Trophoblast cell (in vitro differentiated cells and primary cell): ENCODE data around the gene CCDC27.

Source experiments
- DNase-seq, 2 donors: peaks; one replicate each; pipeline ENCODE4 v3.0.0-alpha.2; 2016
- H2AFZ ChIP-seq: 2 replicates; pipeline ENCODE4 v1.6.1; 2013; ENCODE audit warnings: low read length, moderate library complexity, mild to moderate bottlenecking; ENCODE audit not compliant: insufficient read depth, poor library complexity
- H2AK5ac ChIP-seq: 2 replicates; pipeline ENCODE4 v1.6.1; 2013; ENCODE audit warnings: mild to moderate bottlenecking, low read length
- H2BK120ac ChIP-seq: 2 replicates; pipeline ENCODE4 v1.6.1; 2013; ENCODE audit warnings: low read length, mild to moderate bottlenecking, moderate library complexity; ENCODE audit not compliant: insufficient read depth, poor library complexity
- H2BK12ac ChIP-seq: 2 replicates; pipeline ENCODE4 v1.6.1; 2013; ENCODE audit warnings: mild to moderate bottlenecking, low read length, moderate library complexity
- H2BK5ac ChIP-seq: 2 replicates; pipeline ENCODE4 v1.6.1; 2013; ENCODE audit warnings: low read length, low read depth, moderate library complexity, mild to moderate bottlenecking; ENCODE audit not compliant: poor library complexity
- H3K14ac ChIP-seq: 2 replicates; pipeline ENCODE4 v1.6.1; 2013; ENCODE audit warnings: mild to moderate bottlenecking, low read length
- H3K18ac ChIP-seq: 2 replicates; pipeline ENCODE4 v1.6.1; 2013; ENCODE audit warnings: mild to moderate bottlenecking, low read length
- H3K23ac ChIP-seq: 2 replicates; pipeline ENCODE4 v1.6.1; 2013; ENCODE audit warnings: low read length
- H3K27ac ChIP-seq: 2 replicates; pipeline ENCODE4 v1.5.1; 2013; ENCODE audit warnings: low read depth, mild to moderate bottlenecking, inconsistent platforms, low read length, moderate library complexity
- H3K27me3 ChIP-seq: 2 replicates; pipeline ENCODE4 v1.6.1; 2013; ENCODE audit warnings: inconsistent platforms, mild to moderate bottlenecking, low read length, moderate library complexity; ENCODE audit not compliant: insufficient read depth
- H3K36me3 ChIP-seq, 2 experiments: 1 replicate in 1 of 2; 2 replicates in 1 of 2; pipeline ENCODE4 v1.6.1; 2013; ENCODE audit warnings: low read length in 2 of 2, mild to moderate bottlenecking in 2 of 2, moderate library complexity in 1 of 2; ENCODE audit not compliant: insufficient read depth in 2 of 2, control insufficient read depth in 1 of 2
- H3K4ac ChIP-seq: 2 replicates; pipeline ENCODE4 v1.6.1; 2013; ENCODE audit warnings: low read depth, mild to moderate bottlenecking, low read length, moderate library complexity
- H3K4me1 ChIP-seq, 2 experiments: 1 replicate in 1 of 2; 2 replicates in 1 of 2; pipeline ENCODE4 v1.6.1; 2013; ENCODE audit warnings: low read length in 2 of 2, mild to moderate bottlenecking in 2 of 2, moderate library complexity in 1 of 2; ENCODE audit not compliant: insufficient read depth in 2 of 2, control insufficient read depth in 1 of 2
- H3K4me2 ChIP-seq: 2 replicates; pipeline ENCODE4 v1.6.1; 2013; ENCODE audit warnings: inconsistent platforms, mild to moderate bottlenecking, low read length, moderate library complexity
- H3K4me3 ChIP-seq: 2 replicates; pipeline ENCODE4 v1.5.1; 2013; ENCODE audit warnings: mild to moderate bottlenecking, low read depth, low read length, inconsistent platforms
- H3K79me1 ChIP-seq: one replicate; pipeline ENCODE4 v1.6.1; 2013; ENCODE audit warnings: low read length
- H3K79me2 ChIP-seq: 2 replicates; pipeline ENCODE4 v1.6.1; 2013; ENCODE audit warnings: low read length, mild to moderate bottlenecking; ENCODE audit not compliant: control insufficient read depth, insufficient read depth, poor library complexity
- H3K9ac ChIP-seq: 2 replicates; pipeline ENCODE4 v1.6.1; 2013; ENCODE audit warnings: mild to moderate bottlenecking, low read length
- H3K9me3 ChIP-seq: 2 replicates; pipeline ENCODE4 v1.6.1; 2013; ENCODE audit warnings: low read depth, mild to moderate bottlenecking, control low read depth, inconsistent platforms, low read length; ENCODE audit not compliant: insufficient read depth
- H4K12ac ChIP-seq: 2 replicates; pipeline ENCODE4 v1.6.1; 2013; ENCODE audit warnings: low read depth, mild to moderate bottlenecking, low read length, moderate library complexity
- H4K8ac ChIP-seq: 2 replicates; pipeline ENCODE4 v1.6.1; 2013; ENCODE audit warnings: low read depth, mild to moderate bottlenecking, low read length, moderate library complexity
- H4K91ac ChIP-seq: one replicate; pipeline ENCODE4 v1.6.1; 2013; ENCODE audit warnings: low read depth, mild to moderate bottlenecking, low read length, moderate library complexity
- WGBS: extraction: QIAGEN DNeasy Blood & Tissue Kit; methylation state at CpG from one replicate; pipeline ENCODE4 v1.1.7; 2013; ENCODE audit warnings: missing lambda C conversion rate; ENCODE audit not compliant: insufficient read length, insufficient coverage; ENCODE audit errors: extremely low coverage; 5-methylcytosine and 5-hydroxymethylcytosine counted together

Gene CCDC27

DNA sequence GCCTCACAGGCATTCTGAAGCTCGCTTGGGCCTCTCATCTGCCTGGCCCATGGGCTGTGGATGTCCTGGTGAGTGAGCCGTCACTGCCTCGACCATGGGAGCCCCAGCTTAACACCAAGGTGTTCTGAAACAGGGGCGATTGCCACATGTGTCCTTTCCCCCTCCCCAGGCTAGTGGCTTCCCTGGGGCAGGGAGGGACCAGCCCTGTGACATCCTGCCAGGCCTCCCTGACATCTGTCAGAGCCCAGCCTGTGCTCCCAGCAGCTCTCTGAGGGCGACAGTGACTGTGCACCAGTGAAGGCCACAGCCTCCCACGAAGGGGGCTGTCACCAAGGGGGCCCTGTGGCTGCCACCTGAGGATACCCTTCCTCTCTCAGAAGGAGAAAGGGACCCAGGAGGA lies 35.9 kb upstream of the CCDC27 start:
- no peak for DNase-seq
- Histone ChIP-seq H3K9ac (no peak overlapping the region), H2AK5ac (no peak overlapping the region), H3K23ac (no peak overlapping the region), H3K4me3 (no peak overlapping the region), H3K27me3 (no peaks in the 10 kb centered on the region), H3K9me3 (peaks cover 2% of the 10 kb centered on the region), H2BK12ac (no peak overlapping the region), H3K27ac (no peak overlapping the region), H3K36me3 (no peaks in the 10 kb centered on the region), H3K79me1 (no peaks in the 10 kb centered on the region), H2BK5ac (no peak overlapping the region), H3K14ac (no peak overlapping the region), H4K8ac (no peak overlapping the region), H3K4me2 (no peak overlapping the region), H3K18ac (no peak overlapping the region), H3K79me2 (no peaks in the 10 kb centered on the region), H3K4me1 (peaks cover 2 to 4% of the 10 kb centered on the region in 2 experiments), H2BK120ac (no peak overlapping the region), H4K91ac (no peak overlapping the region), H4K12ac (no peak overlapping the region), H2AFZ (no peak overlapping the region), H3K4ac (no peak overlapping the region)
- no CpG with 5 or more reads among the region's 6 CpGs for WGBS

DNA sequence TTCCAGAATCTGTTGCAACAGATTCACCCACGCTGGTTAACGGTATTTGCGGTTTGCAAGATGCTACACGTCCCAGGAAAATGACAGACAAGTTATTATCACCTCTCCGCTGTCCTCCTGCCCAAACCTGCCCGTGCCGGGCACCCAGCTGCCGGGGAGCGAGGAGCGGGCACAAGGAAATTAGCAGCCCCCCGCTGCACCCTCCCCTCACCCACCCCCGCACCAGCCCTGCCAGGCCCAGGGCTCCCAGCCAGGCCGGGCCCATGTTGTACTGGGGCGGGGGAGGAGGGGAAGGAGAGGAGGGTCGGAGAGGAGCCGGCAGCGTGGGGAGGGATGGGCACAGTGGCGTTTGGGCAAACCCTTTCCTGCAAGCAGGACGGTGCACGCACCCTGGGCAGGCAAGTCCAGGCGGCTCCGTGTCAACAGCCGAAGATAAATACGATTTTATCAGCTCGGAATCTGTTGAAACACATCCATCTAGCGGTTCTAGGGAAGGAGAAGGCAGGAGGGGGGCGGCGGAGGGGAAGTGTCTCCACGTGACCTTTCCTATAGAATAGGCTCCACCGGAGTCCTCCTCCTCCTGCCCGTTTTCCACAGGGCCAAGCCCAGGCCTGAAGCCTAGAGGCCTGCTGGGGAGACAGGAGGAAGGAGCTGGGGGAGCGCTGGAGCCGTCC lies 35.1 kb upstream of the CCDC27 start:
- H2BK120ac ChIP-seq: no peak overlapping the region
- H2BK5ac ChIP-seq: no peak overlapping the region
- no peak overlapping the region for H4K91ac ChIP-seq
- H2AK5ac ChIP-seq: no peak overlapping the region
- no peaks in the 10 kb centered on the region for H3K36me3 ChIP-seq
- H3K14ac ChIP-seq: no peak overlapping the region
- H4K12ac ChIP-seq: no peak overlapping the region
- H3K4me1 ChIP-seq: peaks cover 0 to 2% of the 10 kb centered on the region in 2 experiments
- no peaks in the 10 kb centered on the region for H3K79me1 ChIP-seq
- no peak overlapping the region for H3K9ac ChIP-seq
- peaks cover 2% of the 10 kb centered on the region for H3K9me3 ChIP-seq
- no peak overlapping the region for H4K8ac ChIP-seq
- no peak overlapping the region for H2BK12ac ChIP-seq
- H3K4me2 ChIP-seq: no peak overlapping the region
- no peak overlapping the region for H3K4me3 ChIP-seq
- no peaks in the 10 kb centered on the region for H3K79me2 ChIP-seq
- no peak overlapping the region for H3K23ac ChIP-seq
- no peak for DNase-seq
- H3K27me3 ChIP-seq: no peaks in the 10 kb centered on the region
- H3K27ac ChIP-seq: no peak overlapping the region
- WGBS: no CpG with 5 or more reads among the region's 33 CpGs
- no peak overlapping the region for H3K4ac ChIP-seq
- H3K18ac ChIP-seq: no peak overlapping the region
- H2AFZ ChIP-seq: no peak overlapping the region

DNA sequence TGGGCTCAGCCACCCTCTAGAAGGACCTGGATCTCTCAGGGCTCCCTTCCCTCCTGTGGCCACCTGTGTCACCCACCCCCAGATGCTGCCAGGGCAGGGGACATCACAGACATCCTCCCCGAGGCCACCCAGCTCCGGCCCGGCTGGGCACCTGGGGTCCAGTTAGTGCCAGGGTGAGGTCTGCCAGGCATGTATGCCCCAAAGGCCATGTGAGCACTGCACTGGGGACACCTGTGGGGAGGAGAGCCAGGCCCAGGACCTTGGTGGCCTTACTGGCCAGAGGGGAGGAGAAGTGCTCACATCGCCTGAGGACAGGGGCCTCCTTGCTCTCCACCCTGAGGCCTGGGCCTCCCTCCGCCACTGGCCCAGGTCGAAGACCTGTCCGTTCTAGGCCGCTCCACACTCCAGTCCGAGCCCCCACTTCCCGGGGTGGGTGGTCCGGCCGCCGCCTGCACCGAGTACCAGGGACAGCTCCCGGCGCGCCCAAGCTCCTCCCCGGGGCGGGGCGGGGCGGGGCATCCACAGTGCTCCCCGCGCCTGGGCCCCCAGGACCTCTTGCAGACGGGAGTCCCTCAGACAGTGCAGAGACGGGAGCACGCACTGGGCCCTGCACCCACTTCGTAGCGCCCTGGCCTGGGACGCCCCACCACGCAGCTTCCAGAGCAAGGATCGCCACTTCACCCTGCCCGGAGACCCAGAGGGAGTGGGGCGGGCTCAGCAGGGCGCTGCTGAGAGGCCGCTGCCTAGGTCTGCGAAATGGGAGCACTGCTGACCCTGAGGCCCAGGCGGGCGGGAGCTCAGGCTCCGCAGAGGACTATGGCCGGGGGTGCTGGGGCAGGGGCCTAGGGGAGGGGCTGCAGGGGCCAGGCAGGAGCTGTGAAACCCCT lies 34.3 kb upstream of the CCDC27 start:
- no peak overlapping the region for H4K12ac ChIP-seq
- no peak overlapping the region for H3K9ac ChIP-seq
- H3K4me1 ChIP-seq: peaks cover 0 to 2% of the 10 kb centered on the region in 2 experiments
- H3K79me1 ChIP-seq: no peaks in the 10 kb centered on the region
- no peak overlapping the region for H3K27ac ChIP-seq
- no peak overlapping the region for H2BK5ac ChIP-seq
- H3K4ac ChIP-seq: no peak overlapping the region
- H3K27me3 ChIP-seq: no peaks in the 10 kb centered on the region
- H4K91ac ChIP-seq: no peak overlapping the region
- no CpG with 5 or more reads among the region's 40 CpGs for WGBS
- H3K79me2 ChIP-seq: no peaks in the 10 kb centered on the region
- no peaks in the 10 kb centered on the region for H3K36me3 ChIP-seq
- peaks cover 2% of the 10 kb centered on the region for H3K9me3 ChIP-seq
- no peak overlapping the region for H2AFZ ChIP-seq
- no peak overlapping the region for H3K4me3 ChIP-seq
- no peak overlapping the region for H2BK12ac ChIP-seq
- no peak overlapping the region for H3K4me2 ChIP-seq
- no peak overlapping the region for H4K8ac ChIP-seq
- no peak overlapping the region for H3K18ac ChIP-seq
- no peak overlapping the region for H3K23ac ChIP-seq
- no peak overlapping the region for H2AK5ac ChIP-seq
- no peak overlapping the region for H2BK120ac ChIP-seq
- H3K14ac ChIP-seq: no peak overlapping the region
- peak in 1 of 2 donors; percentile 34 for DNase-seq

DNA sequence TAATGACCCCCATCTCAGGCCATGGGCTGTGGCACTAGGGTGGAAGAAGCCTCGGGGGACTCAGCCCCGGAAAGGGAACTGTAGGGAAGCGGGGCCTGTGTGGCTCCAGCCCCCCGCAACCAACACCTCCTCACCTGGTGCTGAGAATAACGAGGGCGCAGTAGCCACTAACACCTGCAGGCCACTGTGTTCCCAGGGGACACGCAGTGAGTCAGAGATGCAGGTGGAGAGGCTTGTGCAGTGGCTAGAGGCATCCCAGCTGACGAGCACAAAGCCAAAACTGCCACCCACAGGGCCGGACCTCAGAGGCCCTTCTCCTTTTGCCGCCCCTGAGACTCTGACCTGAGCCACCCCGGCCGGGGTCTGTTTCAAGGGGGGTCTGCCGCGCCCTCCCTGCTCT lies 33.5 kb upstream of the CCDC27 start:
- Histone ChIP-seq H3K4me3 (no peak overlapping the region), H2BK12ac (no peak overlapping the region), H3K79me1 (no peaks in the 10 kb centered on the region), H4K8ac (no peak overlapping the region), H2AK5ac (no peak overlapping the region), H2BK5ac (no peak overlapping the region), H3K36me3 (no peaks in the 10 kb centered on the region), H2BK120ac (no peak overlapping the region), H3K4me2 (no peak overlapping the region), H3K23ac (no peak overlapping the region), H2AFZ (no peak overlapping the region), H3K14ac (no peak overlapping the region), H3K9me3 (peaks cover 2% of the 10 kb centered on the region), H3K4me1 (peaks cover 0 to 2% of the 10 kb centered on the region in 2 experiments), H4K91ac (no peak overlapping the region), H3K4ac (no peak overlapping the region), H3K27me3 (no peaks in the 10 kb centered on the region), H4K12ac (no peak overlapping the region), H3K27ac (no peak overlapping the region), H3K9ac (no peak overlapping the region), H3K79me2 (no peaks in the 10 kb centered on the region), H3K18ac (no peak overlapping the region)
- WGBS: no CpG with 5 or more reads among the region's 14 CpGs
- DNase-seq: no peak
